Tibial nerve (tissue), 4 donors: ENCODE data around the gene FNTB.

Source experiments
- CTCF ChIP-seq, 5 experiments: fragments of 200-600 bp in 3 of 5; fragments of 450-650 bp in 2 of 5; sonication (generic) in 3 of 5; IDR thresholded peaks; one replicate each; pipeline ENCODE4 v1.5.1; 2016 to 2019; ENCODE audit warnings: antibody characterized with exemption in 5 of 5, mild to moderate bottlenecking in 3 of 5, moderate library complexity in 2 of 5
- EP300 ChIP-seq, 2 donors: sonication (generic); formaldehyde crosslinking; IDR thresholded peaks; one replicate each; pipeline ENCODE4 v1.6.1; 2017; ENCODE audit warnings: antibody characterized with exemption in 2 of 2, mild to moderate bottlenecking in 1 of 2
- POLR2A ChIP-seq, 2 donors: fragments of 450-650 bp; IDR thresholded peaks; one replicate each; pipeline ENCODE4 v1.6.1; 2017; ENCODE audit warnings: antibody characterized with exemption in 2 of 2, mild to moderate bottlenecking in 2 of 2, moderate library complexity in 2 of 2

- TF ChIP-seq POLR2A (IDR thresholded peaks at IDR 0.05) (no peak), CTCF (IDR thresholded peaks at IDR 0.05) (no peak), EP300 (IDR thresholded peaks at IDR 0.05) (no peak)
These were observed 31.4 kb upstream of the FNTB start for GRCh38 chr14:64955297-64955696.
